HUDEP-2 (cell line): Measurements from ENCODE around the gene ERC1.
A peak's percentile ranks its signal among the peaks of the same experiment; 100 is the strongest.

Source experiments
- DNase-seq, 76 experiments: peaks; one replicate each; lab custom pipeline; 2025; ENCODE audit not compliant: unreplicated experiment in 76 of 76; lab: John Stamatoyannopoulos, UW

Gene ERC1

DNA sequence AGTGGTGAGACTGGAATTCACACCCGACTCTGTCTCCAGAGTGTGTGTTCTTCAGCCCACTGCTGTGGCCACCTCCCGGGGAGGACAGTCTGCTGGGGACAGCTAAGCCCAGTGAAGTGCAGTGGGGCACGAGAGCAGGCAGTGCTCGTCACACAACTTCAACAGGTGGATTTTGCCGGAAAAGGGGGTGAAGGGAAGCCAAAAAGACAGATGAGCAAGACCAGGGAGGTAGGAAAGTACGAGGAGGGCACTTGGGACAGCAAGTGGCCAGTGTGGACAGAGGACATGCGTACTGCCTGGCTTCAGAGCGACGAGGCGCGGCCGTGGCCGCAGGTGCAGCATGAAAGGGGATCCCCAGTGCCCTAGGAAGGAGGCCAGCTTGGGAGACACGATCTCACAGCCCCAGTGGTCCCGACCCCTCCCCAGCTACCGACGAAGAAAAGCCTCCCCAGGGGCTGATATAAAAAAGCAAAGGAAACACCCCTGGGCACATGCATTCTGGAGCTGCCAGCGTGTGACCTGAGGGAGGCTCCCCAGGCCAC lies 507.2 kb downstream of the ERC1 start:
- DNase-seq = no peak

GRCh38 chr12:1499351-1499750 lies 508.3 kb downstream of the ERC1 start:
- no peak for DNase-seq

DNA sequence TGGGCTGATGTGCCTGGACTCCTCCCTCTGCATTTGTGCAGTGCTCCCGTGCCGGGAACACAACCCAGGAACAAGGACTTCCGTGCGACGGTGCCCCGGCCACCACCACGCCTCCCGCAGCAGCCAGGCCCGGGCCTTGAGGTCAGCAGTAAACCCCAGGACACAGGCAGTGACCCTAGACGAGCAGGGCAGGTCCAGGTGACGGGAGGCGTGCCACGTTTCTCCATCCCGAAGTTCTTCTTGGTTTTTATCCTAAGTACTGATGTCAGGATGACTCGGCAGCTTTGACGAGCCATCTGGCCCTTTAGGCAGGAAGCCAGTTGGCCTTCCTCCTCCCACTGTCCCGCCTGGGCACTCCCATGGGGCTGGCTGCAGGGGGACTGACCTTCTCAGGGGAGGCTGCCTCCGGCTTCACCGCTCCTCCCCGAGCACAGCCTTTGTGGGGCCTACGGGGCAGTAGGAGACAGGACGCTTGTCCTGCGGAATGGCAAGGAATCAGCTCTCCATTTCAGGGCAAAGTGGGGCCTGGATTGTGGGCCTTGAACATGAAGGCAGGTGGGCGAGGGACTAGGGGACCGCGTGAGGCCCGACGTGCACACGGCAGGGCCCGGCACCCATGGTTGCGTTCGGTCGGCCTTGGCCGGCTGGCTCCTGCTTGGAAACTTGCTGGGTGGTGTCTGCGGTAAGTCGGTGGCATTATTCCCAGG lies 509.2 kb downstream of the ERC1 start:
- DNase-seq = peak in 16 of 76 experiments; percentile 3 to 25 (median 10)

GRCh38 chr12:1501001-1501400 lies 510.0 kb downstream of the ERC1 start:
- DNase-seq = no peak

- DNase-seq = no peak
Measured at GRCh38 chr12:1501695-1502378, 510.8 kb downstream of the ERC1 start.

GRCh38 chr12:1502379-1502720 lies 511.3 kb downstream of the ERC1 start:
- no peak for DNase-seq

- DNase-seq = no peak
Measured at GRCh38 chr12:1502831-1503230, 511.8 kb downstream of the ERC1 start.

DNA sequence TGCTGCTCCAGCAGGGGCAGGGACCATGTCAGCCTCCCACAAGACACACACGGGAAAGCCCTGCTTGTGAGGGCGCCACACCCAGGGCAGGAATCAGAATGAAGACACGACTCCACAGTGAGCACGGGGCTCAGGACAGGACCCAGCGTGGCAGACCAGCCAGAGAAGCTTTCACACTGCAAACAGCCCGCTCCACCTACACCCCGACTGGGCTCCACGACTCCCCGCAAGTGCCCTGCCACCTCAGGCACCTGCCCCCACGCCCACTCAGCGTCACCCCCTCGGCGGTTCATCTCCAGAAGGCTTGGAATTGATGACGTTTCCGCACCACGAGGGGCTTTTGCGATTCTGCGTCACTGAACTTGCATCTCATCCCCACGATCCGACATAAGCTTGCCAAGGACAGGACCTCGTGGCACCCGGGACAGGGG lies 512.3 kb downstream of the ERC1 start:
- no peak for DNase-seq

DNA sequence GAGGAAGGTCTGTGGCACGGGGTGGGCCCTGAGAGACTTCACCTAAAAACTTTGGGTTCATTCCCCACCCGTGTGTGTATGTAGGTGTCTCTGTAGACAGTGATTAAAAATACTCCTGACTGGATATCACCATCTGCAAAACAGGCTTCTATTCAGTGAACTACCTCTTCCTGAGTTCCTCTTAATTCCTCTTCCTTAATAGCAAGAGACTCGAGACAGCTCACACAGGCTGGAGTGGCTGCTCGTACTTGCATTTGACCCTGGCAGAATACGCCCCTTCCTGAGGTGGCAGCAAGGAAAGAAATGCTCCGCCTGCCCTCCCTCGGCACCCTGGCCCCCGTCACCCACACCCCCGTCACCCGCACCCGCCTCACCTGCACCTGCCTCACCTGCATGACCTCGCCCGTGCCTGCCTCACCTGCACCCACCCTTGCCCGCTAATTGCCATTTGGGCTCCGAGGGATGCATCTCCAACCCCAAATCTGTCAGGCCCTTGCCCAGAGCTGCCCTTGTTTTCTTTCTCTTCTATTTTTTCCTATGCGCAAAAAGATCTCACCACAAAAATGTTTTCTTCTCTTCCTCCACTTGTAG lies 513.4 kb downstream of the ERC1 start:
- DNase-seq = no peak

DNA sequence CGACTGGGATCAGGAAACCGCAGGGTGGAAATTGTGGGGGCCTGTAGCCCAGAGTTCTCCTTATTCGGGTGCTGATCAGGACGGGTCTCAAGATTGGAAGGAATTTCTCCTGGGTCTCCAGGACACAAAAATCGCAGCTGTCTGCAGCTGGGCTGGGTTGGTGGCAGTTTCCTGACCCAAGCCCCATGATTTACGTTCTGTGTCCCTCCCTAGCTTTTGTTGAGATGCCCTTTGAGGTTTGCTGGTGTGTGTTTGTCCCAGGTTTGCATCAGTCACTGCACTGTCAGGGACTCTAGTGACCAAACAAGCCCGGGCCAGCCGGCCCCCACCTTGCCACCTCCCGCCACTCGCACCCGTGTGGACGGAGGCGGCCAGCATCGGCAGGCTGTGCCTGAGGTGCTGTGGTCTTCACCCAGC lies 513.9 kb downstream of the ERC1 start:
- DNase-seq = no peak

DNA sequence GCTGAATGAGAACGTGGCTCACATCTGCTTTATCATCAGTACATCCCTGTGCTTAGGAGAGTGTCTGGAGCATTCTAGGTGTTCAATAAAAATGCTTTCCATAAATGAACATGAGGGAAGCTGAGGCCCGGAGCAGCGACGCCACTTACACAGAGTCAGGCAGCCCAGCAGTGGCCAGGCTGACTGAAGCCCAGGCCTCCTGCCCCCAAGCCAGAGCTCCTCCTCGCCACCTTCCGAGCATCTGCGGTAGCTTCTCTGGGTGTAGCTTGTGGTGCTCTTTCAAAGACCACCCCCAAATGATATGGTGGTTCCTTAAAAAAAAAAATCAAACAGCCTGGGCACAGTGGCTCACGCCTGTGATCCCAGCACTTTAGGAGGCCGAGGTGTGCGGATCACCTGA lies 514.6 kb downstream of the ERC1 start:
- no peak for DNase-seq

GRCh38 chr12:1507308-1507707 lies 516.3 kb downstream of the ERC1 start:
- no peak for DNase-seq

DNA sequence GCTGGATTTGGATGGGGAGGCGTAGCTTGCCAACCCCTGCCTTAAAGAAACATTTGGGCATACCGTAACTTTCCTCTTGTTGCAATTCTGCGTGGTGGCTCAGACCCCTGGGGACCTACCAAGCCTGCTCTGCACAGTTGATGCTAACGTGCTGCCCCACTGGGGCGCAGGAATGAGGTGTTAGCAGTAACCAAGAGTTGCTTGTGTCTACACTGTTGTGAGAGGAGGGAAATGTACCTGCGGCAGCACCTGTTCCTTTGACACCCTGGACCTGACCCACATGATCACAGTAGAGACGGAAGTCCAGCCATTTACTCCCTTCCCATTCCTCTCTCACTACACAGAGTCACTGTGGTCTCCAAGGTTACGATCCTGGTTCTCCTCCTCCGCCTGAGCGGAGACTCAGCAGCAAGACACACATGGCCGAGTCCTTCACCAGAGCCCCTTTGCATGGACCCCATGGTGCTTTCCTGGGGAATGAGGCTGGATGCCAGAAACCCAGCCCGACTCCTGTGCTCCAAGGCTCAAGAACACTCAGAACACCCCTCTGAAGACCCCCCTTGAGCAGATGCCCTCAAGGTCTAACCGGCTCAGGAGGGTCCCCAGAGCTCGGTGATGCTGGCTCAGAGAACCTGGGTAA lies 518.5 kb downstream of the ERC1 start:
- DNase-seq = no peak

GRCh38 chr12:1510056-1510812 lies 519.2 kb downstream of the ERC1 start:
- DNase-seq = no peak

DNA sequence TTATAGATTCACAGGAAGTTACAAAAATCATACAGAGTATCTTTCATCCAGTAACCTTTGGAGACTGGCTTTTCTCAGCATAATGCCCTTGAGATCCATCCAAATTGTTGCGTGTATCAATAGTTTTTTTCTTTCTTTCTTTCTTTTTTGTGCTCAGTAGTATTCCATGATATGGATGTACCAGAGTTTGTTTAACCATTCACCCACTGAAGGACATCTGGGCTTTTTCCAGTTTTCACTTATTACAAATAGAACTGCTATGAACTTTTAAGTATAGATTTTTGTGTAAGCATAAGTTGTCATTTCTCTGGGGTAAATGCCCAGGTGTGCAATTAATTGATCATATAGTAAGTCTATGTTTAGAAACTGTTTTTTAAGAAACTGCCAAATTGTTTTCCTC lies 524.0 kb downstream of the ERC1 start:
- DNase-seq = no peak

GRCh38 chr12:1515428-1515827 lies 524.4 kb downstream of the ERC1 start:
- no peak for DNase-seq

DNA sequence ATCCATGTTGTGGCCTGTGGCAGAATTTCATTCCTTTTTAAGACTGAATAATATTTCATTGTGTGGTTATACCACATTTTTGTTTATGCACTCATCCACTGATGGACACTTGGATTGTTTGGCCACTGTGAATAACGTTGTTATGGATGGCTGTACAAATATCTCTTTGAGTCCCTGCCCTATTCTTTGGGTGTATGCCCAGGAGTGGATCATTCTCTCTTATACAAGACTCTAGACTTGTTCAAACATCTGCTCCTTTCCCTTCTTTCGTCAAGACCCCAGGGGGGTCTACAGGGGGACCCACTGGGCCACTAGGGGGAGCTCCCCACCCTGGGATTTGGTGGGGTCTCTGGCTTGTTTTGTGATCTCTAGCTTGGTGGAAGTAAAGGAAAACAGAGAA lies 526.0 kb downstream of the ERC1 start:
- DNase-seq = no peak

GRCh38 chr12:1517734-1518525 lies 526.9 kb downstream of the ERC1 start:
- no peak for DNase-seq

- DNase-seq = no peak
Measured at GRCh38 chr12:1518591-1519516, 527.8 kb downstream of the ERC1 start.
